CD4-positive, alpha-beta T cell (primary cell): ENCODE measurements around the gene CDC6. TPM values are rescaled to one million over a fixed set of nuclear protein-coding genes. Genes with fewer than 3 reads are reported as not detected.

ENCODE experiments used
- ATAC-seq: fragments of 200-7000 bp; cut with Tn5 transposase; one replicate; pipeline ENCODE4 v1.10.0; 2022; ENCODE audit warnings: mild to moderate bottlenecking; ENCODE audit not compliant: poor library complexity
- CTCF ChIA-PET: fragments of 350-600 bp; sonication (Branson Sonifier 250); formaldehyde crosslinking; loops from one replicate; lab custom pipeline; 2021; ENCODE audit warnings: antibody characterized with exemption, inconsistent platforms; lab: Charles Lee
- POLR2A ChIA-PET: fragments of 350-600 bp; sonication (Branson Sonifier 250); formaldehyde crosslinking; loops from one replicate; lab custom pipeline; 2021; ENCODE audit warnings: antibody characterized with exemption, inconsistent platforms; lab: Charles Lee
- DNase-seq, 14 experiments: peaks; one replicate each; pipeline ENCODE4 v3.0.0-alpha.2; 2013 to 2020; ENCODE audit warnings: mixed read lengths in 2 of 14
- H3K27ac ChIP-seq, 2 donors: one replicate each; pipeline versions ENCODE4 v1.5.1 to v1.7.0; 2013; ENCODE audit warnings: low read length in 2 of 2, low read depth in 1 of 2, mild to moderate bottlenecking in 1 of 2
- H3K27me3 ChIP-seq, 2 experiments: 1 replicate in 1 of 2; 2 replicates in 1 of 2; pipeline versions ENCODE4 v1.6.1 to v1.7.0; 2013; ENCODE audit warnings: low read length in 2 of 2, control low read depth in 1 of 2, mild to moderate bottlenecking in 1 of 2, moderate library complexity in 1 of 2; ENCODE audit not compliant: insufficient read depth in 2 of 2, control insufficient read depth in 1 of 2
- H3K36me3 ChIP-seq: one replicate; pipeline ENCODE4 v1.6.1; 2013; ENCODE audit warnings: low read length, control low read depth; ENCODE audit not compliant: insufficient read depth
- H3K4me1 ChIP-seq: one replicate; pipeline ENCODE4 v1.6.1; 2013; ENCODE audit warnings: low read length, control low read depth; ENCODE audit not compliant: insufficient read depth
- H3K4me3 ChIP-seq: one replicate; pipeline ENCODE4 v1.5.1; 2013; ENCODE audit warnings: mild to moderate bottlenecking, low read length, moderate library complexity
- H3K9me3 ChIP-seq, 2 experiments: 1 replicate in 1 of 2; 2 replicates in 1 of 2; pipeline versions ENCODE4 v1.6.1 to v1.7.0; 2013; ENCODE audit warnings: low read length in 2 of 2, mild to moderate bottlenecking in 2 of 2, control low read depth in 1 of 2, moderate library complexity in 1 of 2; ENCODE audit not compliant: control insufficient read depth in 1 of 2, insufficient read depth in 1 of 2
- H3K27ac Mint-ChIP-seq: one replicate; pipeline ENCODE4 v1.8.0; 2020; ENCODE audit warnings: mixed read lengths
- H3K27me3 Mint-ChIP-seq: one replicate; pipeline ENCODE4 v1.8.0; 2021; ENCODE audit warnings: mixed read lengths
- H3K36me3 Mint-ChIP-seq: one replicate; pipeline ENCODE4 v1.8.0; 2021; ENCODE audit warnings: low read depth, mixed read lengths
- H3K4me1 Mint-ChIP-seq: one replicate; pipeline ENCODE4 v1.8.0; 2021; ENCODE audit warnings: low read depth, mixed read lengths
- H3K4me3 Mint-ChIP-seq: one replicate; pipeline ENCODE4 v1.8.0; 2020; ENCODE audit warnings: mild to moderate bottlenecking, mixed read lengths
- H3K9me3 Mint-ChIP-seq: one replicate; pipeline ENCODE4 v1.8.0; 2020; ENCODE audit warnings: mixed read lengths
- CTCF ChIP-seq: fragments of 200-600 bp; IDR thresholded peaks from one replicate; pipeline ENCODE4 v1.8.0; 2022; ENCODE audit warnings: antibody characterized with exemption, mild to moderate bottlenecking
- intact Hi-C, 2 experiments: fragments of 100-400 bp; cut with DNase I in 1 of 2; cut with micrococcal nuclease in 1 of 2; formaldehyde crosslinking; loops; one replicate each; pipeline versions ENCODE4 v1.15.1 to v1.9.0; 2023 to 2025; cut with DNase I, micrococcal nuclease
- total RNA-seq, 174 experiments: library from RNA in 2 of 174; stranded (reverse) in 2 of 174; gene quantifications; one replicate each; pipeline ENCODE4 v1.2.3 and lab custom pipeline; 2021 to 2026

CDC6 gene
- total RNA-seq, 2 experiments from 2014 or later = 1.0 to 1.8 TPM

DNA sequence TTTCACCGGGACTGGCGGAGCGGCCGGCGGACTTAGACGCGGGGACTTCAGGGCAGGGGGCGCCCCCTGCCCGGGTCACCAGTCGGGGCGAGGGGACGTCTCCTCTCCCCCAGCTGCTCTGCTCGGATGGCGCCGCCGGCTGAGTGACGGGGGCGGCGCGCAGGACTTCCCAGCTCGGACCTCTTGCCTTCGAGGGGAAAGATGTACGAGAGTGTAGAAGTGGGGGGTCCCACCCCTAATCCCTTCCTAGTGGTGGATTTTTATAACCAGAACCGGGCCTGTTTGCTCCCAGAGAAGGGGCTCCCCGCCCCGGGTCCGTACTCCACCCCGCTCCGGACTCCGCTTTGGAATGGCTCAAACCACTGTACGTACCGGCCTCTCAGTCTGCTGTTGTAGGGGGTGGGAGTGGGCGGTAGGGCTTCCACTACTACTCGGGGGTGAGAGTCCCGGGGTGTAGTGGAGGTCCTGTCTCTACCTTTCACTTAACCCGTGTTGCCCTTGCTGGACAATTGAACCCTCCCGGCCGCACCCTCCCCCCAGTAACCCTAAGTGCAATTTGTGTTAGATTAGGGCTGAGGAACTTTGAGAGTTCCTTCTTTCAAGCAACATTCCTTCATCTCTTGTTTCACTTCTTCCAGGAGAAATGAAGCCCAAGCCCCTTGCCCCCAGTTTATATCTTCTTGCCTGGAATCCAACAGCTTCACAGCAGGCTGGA lies 55.0 kb downstream of the CDC6 start:
- intact Hi-C loops = loop anchor here in 1 of 2 experiments (2.0 kb wide), 1 partner anchor 26 kb away; no protein-coding TSS in a partner anchor
- H3K4me3 ChIP-seq = peak overlapping the region; percentile 72

GRCh38 chr17:40343219-40344119 lies 55.8 kb downstream of the CDC6 start:
- DNase-seq (no peak), ATAC-seq (no peak)
- peaks cover 26% of the 10 kb centered on the region for H3K36me3 ChIP-seq
- peak overlapping the region; percentile 72 for H3K4me3 ChIP-seq
- H3K27me3 ChIP-seq = no peaks in the 10 kb centered on the region
- Mint-ChIP-seq H3K27me3 (no peaks in the 10 kb centered on the region), H3K9me3 (no peaks in the 10 kb centered on the region), H3K4me3 (peak overlapping the region; percentile 83), H3K4me1 (peaks cover 84% of the 10 kb centered on the region), H3K27ac (peak overlapping the region; percentile 93), H3K36me3 (peaks cover 48% of the 10 kb centered on the region)
- H3K27ac ChIP-seq = peak overlapping the region in 1 of 2 donors; percentile 16
- H3K4me1 ChIP-seq = peaks cover 94% of the 10 kb centered on the region
- CTCF ChIA-PET = interaction anchor here (1.5 to 2.8 kb wide), 3 partner anchors 11 to 26 kb away, joined by 4 to 14 read pairs (median 10); no protein-coding TSS in a partner anchor
- TF ChIP-seq CTCF = no peak
- H3K9me3 ChIP-seq = no peaks in the 10 kb centered on the region
- intact Hi-C loops = loop anchor here in 1 of 2 experiments (2.0 kb wide), 1 partner anchor 27 kb away; no protein-coding TSS in a partner anchor
- POLR2A ChIA-PET = interaction anchor here (0.7 to 11.2 kb wide), 6 partner anchors 13 to 205 kb away, joined by 3 to 117 read pairs (median 3); partner anchors contain the start of gene RARA

More for the DNA sequence above, 55.0 kb downstream of the CDC6 start:
- Mint-ChIP-seq H3K4me1 (peaks cover 82% of the 10 kb centered on the region), H3K4me3 (peak overlapping the region; percentile 83), H3K36me3 (peaks cover 50% of the 10 kb centered on the region), H3K9me3 (no peaks in the 10 kb centered on the region), H3K27ac (peak overlapping the region; percentile 93), H3K27me3 (no peaks in the 10 kb centered on the region)
- H3K27me3 ChIP-seq = no peaks in the 10 kb centered on the region
- peak overlapping the region in 1 of 2 donors; percentile 16 for H3K27ac ChIP-seq
- POLR2A ChIA-PET = interaction anchor here (0.7 to 11.2 kb wide), 5 partner anchors 12 to 33 kb away, joined by 3 to 117 read pairs (median 23); partner anchors contain the start of gene RARA
- H3K4me1 ChIP-seq = peaks cover 94% of the 10 kb centered on the region
- no peak for TF ChIP-seq CTCF
- no peak for DNase-seq
- no peaks in the 10 kb centered on the region for H3K9me3 ChIP-seq
- ATAC-seq = no peak
- CTCF ChIA-PET = interaction anchor here (1.5 to 2.8 kb wide), 4 partner anchors 12 to 35 kb away, joined by 4 to 14 read pairs (median 12); no protein-coding TSS in a partner anchor
- H3K36me3 ChIP-seq = peaks cover 22% of the 10 kb centered on the region
